Left ventricle myocardium inferior (tissue), 1 donor: ENCODE results near the gene DERL3. TPM values are rescaled to one million over a fixed set of nuclear protein-coding genes. Genes with fewer than 3 reads are reported as not detected.

ENCODE experiments used
- DNase-seq: peaks from one replicate; pipeline ENCODE4 v3.0.0-alpha.2; 2020
- H3K27ac ChIP-seq: fragments of 200-600 bp; replicated peaks from 2 replicates; pipeline ENCODE4 v1.8.0; 2021
- H3K27me3 ChIP-seq: fragments of 200-600 bp; 2 replicates; pipeline ENCODE4 v1.8.0; 2021; ENCODE audit warnings: low read depth
- H3K36me3 ChIP-seq: fragments of 200-600 bp; 2 replicates; pipeline ENCODE4 v1.8.0; 2021
- H3K4me1 ChIP-seq: fragments of 200-600 bp; 2 replicates; pipeline ENCODE4 v1.8.0; 2021
- H3K4me3 ChIP-seq: fragments of 200-600 bp; 2 replicates; pipeline ENCODE4 v1.8.0; 2021; ENCODE audit warnings: mild to moderate bottlenecking, moderate library complexity
- H3K9me3 ChIP-seq: fragments of 200-600 bp; replicated peaks from 2 replicates; pipeline ENCODE4 v1.8.0; 2021
- intact Hi-C: fragments of 100-400 bp; cut with micrococcal nuclease; formaldehyde crosslinking; loops from one replicate; pipeline ENCODE4 v1.11.0; 2022
- total RNA-seq: library from RNA; stranded (reverse); fragmentation: NEBNext Ultra II Directional; extraction: Animal tissue kit (Norgen Biotek cat#: 25700); gene quantifications from one replicate; pipeline ENCODE4 v1.2.1, GENCODE V29; 2021
- TF ChIP-seq, protein P1 (sequence below): fragments of 200-600 bp; IDR thresholded peaks from 2 replicates; pipeline ENCODE4 v1.8.0; 2021; ENCODE audit warnings: antibody characterized with exemption, mild to moderate bottlenecking, borderline replicate concordance
- donor health status: DM: no; HTN: yes; CAD: no; lungs with severe emphysema.

DERL3 gene
- total RNA-seq, 1 donor from 2014 or later: 2.0 TPM

DNA sequence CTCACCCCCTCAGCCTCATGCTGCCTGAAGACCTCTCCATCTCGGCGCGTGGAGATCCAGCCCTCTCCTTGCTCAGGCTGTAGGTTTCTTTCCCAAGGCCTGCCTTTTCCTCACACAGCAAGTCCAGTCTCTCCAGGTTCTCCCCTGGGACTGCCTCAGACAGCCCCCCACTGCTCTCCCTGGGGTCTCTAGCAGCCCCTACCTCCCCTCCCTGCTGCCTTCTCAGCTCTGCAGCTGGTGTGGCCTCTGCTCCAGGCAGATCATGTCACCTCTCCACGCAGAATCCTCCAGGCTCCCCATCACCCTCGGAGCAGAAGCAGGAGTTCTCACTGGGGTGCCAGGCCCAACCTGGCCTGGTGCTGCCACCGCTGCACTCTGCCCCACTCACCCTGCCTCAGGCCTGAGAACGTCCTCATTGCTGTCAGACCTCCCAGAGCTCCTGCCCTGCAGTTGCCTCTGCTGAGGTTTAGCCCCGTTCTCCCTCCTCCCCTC, 36.9 kb downstream of the DERL3 start:
- no peak for DNase-seq
- no peak overlapping the region for H3K27ac ChIP-seq
- peaks cover 89% of the 10 kb centered on the region for H3K36me3 ChIP-seq
- no peaks in the 10 kb centered on the region for H3K9me3 ChIP-seq
- H3K27me3 ChIP-seq: no peaks in the 10 kb centered on the region
- H3K4me1 ChIP-seq: peaks cover 9% of the 10 kb centered on the region
- intact Hi-C loops: no loop called here
- TF ChIP-seq, protein P1, sequence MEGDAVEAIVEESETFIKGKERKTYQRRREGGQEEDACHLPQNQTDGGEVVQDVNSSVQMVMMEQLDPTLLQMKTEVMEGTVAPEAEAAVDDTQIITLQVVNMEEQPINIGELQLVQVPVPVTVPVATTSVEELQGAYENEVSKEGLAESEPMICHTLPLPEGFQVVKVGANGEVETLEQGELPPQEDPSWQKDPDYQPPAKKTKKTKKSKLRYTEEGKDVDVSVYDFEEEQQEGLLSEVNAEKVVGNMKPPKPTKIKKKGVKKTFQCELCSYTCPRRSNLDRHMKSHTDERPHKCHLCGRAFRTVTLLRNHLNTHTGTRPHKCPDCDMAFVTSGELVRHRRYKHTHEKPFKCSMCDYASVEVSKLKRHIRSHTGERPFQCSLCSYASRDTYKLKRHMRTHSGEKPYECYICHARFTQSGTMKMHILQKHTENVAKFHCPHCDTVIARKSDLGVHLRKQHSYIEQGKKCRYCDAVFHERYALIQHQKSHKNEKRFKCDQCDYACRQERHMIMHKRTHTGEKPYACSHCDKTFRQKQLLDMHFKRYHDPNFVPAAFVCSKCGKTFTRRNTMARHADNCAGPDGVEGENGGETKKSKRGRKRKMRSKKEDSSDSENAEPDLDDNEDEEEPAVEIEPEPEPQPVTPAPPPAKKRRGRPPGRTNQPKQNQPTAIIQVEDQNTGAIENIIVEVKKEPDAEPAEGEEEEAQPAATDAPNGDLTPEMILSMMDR: no peak
- no peak overlapping the region for H3K4me3 ChIP-seq

DNA sequence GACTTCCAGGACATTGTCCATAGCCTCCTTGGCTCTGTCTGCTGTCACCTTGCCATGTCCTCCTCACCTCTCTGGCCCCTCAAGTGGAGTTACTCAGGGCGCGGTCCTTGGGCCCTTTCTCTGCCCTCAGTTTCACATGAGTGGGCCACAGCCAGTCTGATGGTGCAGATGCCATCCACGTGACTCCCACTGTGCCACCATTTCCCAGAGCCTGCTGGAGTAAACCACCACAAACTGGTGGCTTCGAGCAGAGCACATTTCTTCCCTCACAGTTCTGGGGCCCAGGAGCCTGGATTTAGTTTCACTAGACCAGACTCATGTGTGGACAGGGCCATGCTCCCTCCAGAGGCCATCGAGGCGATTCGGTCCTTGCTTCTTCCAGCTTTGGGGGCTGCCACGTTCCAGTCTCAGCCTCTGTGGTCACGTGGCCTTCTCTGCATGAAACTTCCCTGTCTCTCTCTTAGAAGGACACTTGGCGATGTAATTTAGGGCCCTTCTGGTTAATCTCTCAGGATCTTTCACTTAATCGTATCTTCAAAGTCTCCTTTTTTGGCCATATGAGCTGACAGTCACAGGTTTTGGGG, 37.5 kb downstream of the DERL3 start:
- H3K9me3 ChIP-seq: no peaks in the 10 kb centered on the region
- intact Hi-C loops: no loop called here
- DNase-seq: no peak
- peaks cover 9% of the 10 kb centered on the region for H3K4me1 ChIP-seq
- H3K36me3 ChIP-seq: peaks cover 90% of the 10 kb centered on the region
- TF ChIP-seq, protein P1: no peak
- no peak overlapping the region for H3K4me3 ChIP-seq
- H3K27me3 ChIP-seq: no peaks in the 10 kb centered on the region
- H3K27ac ChIP-seq: no peak overlapping the region

DNA sequence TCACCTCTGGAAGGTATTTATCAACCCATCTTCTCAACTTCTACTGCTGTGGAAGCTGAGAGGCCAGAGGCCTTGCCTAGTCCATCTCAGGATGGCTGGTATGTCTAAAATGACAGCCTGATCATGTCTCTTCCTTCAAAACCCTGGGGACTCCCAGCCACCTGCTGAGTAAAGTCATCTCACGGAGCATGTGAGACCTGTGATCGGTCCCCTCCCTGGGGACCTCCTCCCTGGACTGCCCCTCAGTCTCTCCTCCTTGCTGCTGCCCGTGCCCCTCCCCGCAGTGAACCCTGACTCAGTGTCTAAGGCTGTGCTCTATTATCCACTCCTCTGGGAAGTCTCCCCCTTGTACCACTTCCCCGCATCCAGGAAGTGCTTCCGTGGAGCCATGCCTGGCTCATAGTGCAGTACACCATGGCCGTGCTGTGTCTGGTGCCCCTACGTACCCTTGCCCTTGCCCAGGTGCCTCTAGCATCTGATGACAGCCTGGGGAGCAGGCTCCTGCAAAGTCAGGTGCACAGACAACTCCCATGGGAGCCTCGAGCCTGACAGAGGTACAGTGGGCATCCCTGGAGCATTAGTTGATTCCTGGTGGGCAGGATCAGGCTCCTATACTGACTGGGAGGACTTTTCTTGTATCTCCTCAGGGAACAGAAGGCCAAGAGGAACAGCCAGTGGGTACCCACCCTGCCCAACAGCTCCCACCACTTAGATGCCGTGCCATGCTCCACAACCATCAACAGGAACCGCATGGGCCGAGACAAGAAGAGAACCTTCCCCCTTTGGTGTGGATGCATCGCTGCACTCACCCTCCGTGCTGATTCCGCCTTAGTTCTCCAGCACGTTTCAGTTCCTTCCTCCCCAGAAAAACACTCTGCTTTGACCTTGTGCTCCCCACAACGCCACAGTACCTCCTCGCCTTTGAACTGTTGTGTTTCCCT, 38.2 kb downstream of the DERL3 start:
- peaks cover 9% of the 10 kb centered on the region for H3K4me1 ChIP-seq
- H3K9me3 ChIP-seq: no peaks in the 10 kb centered on the region
- H3K27ac ChIP-seq: no peak overlapping the region
- intact Hi-C loops: no loop called here
- no peak overlapping the region for H3K4me3 ChIP-seq
- peaks cover 90% of the 10 kb centered on the region for H3K36me3 ChIP-seq
- TF ChIP-seq, protein P1: no peak
- DNase-seq: no peak
- no peaks in the 10 kb centered on the region for H3K27me3 ChIP-seq

DNA sequence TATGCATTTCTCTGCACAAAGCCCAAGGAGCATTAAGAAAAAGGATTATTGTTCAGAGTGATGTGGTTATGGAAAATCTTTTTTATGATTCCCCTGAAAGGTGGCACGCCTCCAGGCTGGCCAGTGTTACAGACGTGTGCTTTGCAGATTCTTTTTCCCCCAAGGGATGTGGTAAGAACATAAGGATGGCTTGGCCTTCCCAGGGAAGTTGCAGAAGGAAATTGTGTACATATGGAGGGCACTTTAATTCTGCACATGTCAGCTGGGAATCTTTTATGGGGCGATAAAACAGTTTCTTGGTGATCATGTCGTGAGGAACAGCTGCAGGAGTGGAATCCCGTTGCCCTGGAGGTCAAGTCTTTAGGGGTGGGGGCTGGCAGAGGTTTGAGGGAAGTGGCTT, 42.3 kb downstream of the DERL3 start:
- intact Hi-C loops: no loop called here
- Histone ChIP-seq H3K36me3 (peaks cover 86% of the 10 kb centered on the region), H3K27me3 (no peaks in the 10 kb centered on the region)

DNA sequence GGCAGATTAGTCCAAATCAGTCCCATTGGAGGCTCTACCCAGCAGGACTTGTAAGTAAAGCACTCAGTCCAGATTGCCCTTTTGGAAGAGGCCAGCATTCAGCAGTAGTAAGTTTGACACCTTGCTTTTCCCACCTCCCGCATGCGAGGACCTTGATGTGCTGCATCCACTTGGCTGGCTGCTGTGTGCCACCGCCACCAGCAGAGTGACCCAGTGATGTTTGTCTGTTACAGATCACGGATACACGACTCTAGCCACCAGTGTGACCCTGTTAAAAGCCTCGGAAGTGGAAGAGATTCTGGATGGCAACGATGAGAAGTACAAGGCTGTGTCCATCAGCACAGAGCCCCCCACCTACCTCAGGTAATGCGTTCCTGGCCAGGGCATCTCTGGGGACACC, 45.5 kb downstream of the DERL3 start:
- Histone ChIP-seq H3K4me3 (no peak overlapping the region), H3K4me1 (peaks cover 41% of the 10 kb centered on the region), H3K27me3 (no peaks in the 10 kb centered on the region), H3K27ac (no peak overlapping the region), H3K9me3 (no peaks in the 10 kb centered on the region), H3K36me3 (peaks cover 57% of the 10 kb centered on the region)
- no peak for DNase-seq
- intact Hi-C loops: no loop called here
- TF ChIP-seq, protein P1: no peak

More for the DNA sequence above, 42.3 kb downstream of the DERL3 start:
- Histone ChIP-seq H3K4me3 (no peak overlapping the region), H3K9me3 (no peaks in the 10 kb centered on the region), H3K27ac (no peak overlapping the region), H3K4me1 (peaks cover 9% of the 10 kb centered on the region)
- TF ChIP-seq, protein P1: no peak
- DNase-seq: no peak
